Breast epithelium (tissue), 4 donors: ENCODE results near the gene MYMK. TPM values are rescaled to one million over a fixed set of nuclear protein-coding genes. Genes with fewer than 3 reads are reported as not detected.

ENCODE experiments used
- DNase-seq, 2 donors: peaks; one replicate each; pipeline ENCODE4 v3.0.0-alpha.2; 2019; ENCODE audit warnings: low spot score in 2 of 2
- H3K27ac ChIP-seq, 2 donors: fragments of 200-600 bp; sonication (generic) in 1 of 2; one replicate each; pipeline ENCODE4 v1.5.1; 2016 to 2019; ENCODE audit warnings: mild to moderate bottlenecking in 1 of 2
- H3K27me3 ChIP-seq, 2 donors: fragments of 200-600 bp; sonication (generic) in 1 of 2; one replicate each; pipeline versions ENCODE4 v1.5.1 to v1.6.0; 2017 to 2019; ENCODE audit warnings: control low read depth in 1 of 2, mild to moderate bottlenecking in 1 of 2
- H3K36me3 ChIP-seq: fragments of 200-600 bp; one replicate; pipeline ENCODE4 v1.5.1; 2019
- H3K4me1 ChIP-seq, 2 donors: fragments of 200-600 bp; sonication (generic); one replicate each; pipeline ENCODE4 v1.5.1; 2016 to 2019; ENCODE audit warnings: control low read depth in 1 of 2
- H3K4me3 ChIP-seq, 3 donors: fragments of 200-600 bp; sonication (generic); 1 replicate in 2 of 3; 2 replicates in 1 of 3; pipeline ENCODE4 v1.5.1; 2016 to 2019; ENCODE audit warnings: mild to moderate bottlenecking in 3 of 3, moderate library complexity in 2 of 3
- H3K9me3 ChIP-seq, 2 donors: fragments of 200-600 bp; sonication (generic) in 1 of 2; one replicate each; pipeline ENCODE4 v1.5.1; 2016 to 2019; ENCODE audit warnings: control low read depth in 1 of 2
- POLR2A ChIP-seq: fragments of 450-650 bp; IDR thresholded peaks from one replicate; pipeline ENCODE4 v1.6.1; 2016; ENCODE audit warnings: antibody characterized with exemption, mild to moderate bottlenecking, moderate library complexity
- POLR2AphosphoS5 ChIP-seq, 3 donors: sonication (generic); formaldehyde crosslinking; IDR thresholded peaks; one replicate each; pipeline ENCODE4 v1.6.1; 2017; ENCODE audit warnings: antibody characterized with exemption in 3 of 3
- intact Hi-C: fragments of 100-400 bp; cut with DNase I; formaldehyde crosslinking; loops from one replicate; pipeline ENCODE4 v1.15.1; 2023; ENCODE audit warnings: low total_unique reads
- total RNA-seq, 3 donors: library from RNA; depleted of rRNA; stranded (reverse); fragments of >200 nt; gene quantifications; one replicate each; pipeline ENCODE4 v1.1.0, GENCODE V29; 2016
- TF ChIP-seq, protein P1 (sequence below), 3 donors: fragments of 450-650 bp; IDR thresholded peaks; one replicate each; pipeline ENCODE4 v1.5.1; 2016 to 2017; ENCODE audit warnings: antibody characterized with exemption in 3 of 3, mild to moderate bottlenecking in 3 of 3, moderate library complexity in 3 of 3

MYMK gene
- total RNA-seq, 3 donors from 2014 or later: not detected

DNA sequence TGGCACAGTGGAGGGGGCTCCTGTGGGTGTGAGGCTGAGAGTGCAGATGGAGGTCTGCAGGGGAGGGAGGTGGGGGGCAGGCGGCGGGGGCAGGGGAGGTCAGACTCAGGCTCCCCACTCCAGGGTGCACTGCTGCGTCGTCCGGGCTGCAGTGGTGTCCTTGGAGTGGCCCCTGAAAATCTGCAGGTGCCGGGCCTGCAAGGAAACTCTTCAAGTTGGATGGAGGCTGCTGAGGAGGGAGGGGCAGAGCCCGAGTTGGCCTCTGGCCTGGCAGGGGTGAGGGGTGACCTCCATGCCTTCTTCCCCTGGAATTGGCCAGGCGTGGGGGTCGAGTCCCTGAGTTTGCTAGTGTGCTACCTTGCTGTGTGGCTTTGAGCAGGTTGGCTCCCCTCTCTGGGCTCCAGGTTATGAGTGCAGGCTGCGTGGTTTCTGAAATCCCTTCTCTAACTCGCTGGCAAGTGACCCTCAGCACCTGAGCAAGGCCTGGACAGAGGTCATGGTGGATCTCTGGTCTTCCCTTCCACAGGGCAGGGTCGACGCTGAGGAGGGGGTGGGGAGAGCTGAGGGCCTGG, 10.6 kb upstream of the MYMK start:
- H3K4me1 ChIP-seq: peaks cover 3 to 9% of the 10 kb centered on the region in 2 donors
- peaks cover 0 to 30% of the 10 kb centered on the region in 2 donors for H3K27me3 ChIP-seq
- TF ChIP-seq POLR2AphosphoS5 (IDR thresholded peaks at IDR 0.05) (no peak), POLR2A (no peak)
- TF ChIP-seq, protein P1, sequence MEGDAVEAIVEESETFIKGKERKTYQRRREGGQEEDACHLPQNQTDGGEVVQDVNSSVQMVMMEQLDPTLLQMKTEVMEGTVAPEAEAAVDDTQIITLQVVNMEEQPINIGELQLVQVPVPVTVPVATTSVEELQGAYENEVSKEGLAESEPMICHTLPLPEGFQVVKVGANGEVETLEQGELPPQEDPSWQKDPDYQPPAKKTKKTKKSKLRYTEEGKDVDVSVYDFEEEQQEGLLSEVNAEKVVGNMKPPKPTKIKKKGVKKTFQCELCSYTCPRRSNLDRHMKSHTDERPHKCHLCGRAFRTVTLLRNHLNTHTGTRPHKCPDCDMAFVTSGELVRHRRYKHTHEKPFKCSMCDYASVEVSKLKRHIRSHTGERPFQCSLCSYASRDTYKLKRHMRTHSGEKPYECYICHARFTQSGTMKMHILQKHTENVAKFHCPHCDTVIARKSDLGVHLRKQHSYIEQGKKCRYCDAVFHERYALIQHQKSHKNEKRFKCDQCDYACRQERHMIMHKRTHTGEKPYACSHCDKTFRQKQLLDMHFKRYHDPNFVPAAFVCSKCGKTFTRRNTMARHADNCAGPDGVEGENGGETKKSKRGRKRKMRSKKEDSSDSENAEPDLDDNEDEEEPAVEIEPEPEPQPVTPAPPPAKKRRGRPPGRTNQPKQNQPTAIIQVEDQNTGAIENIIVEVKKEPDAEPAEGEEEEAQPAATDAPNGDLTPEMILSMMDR (IDR thresholded peaks at IDR 0.05): no peak
- intact Hi-C loops: loop anchor here (10.0 kb wide), 1 partner anchor 179 kb away; no protein-coding TSS in a partner anchor
- peak overlapping the region; percentile 29 to 59 (median 40) for H3K4me3 ChIP-seq
- H3K27ac ChIP-seq: no peak overlapping the region
- DNase-seq: no peak
- H3K9me3 ChIP-seq: no peaks in the 10 kb centered on the region
- H3K36me3 ChIP-seq: no peaks in the 10 kb centered on the region

DNA sequence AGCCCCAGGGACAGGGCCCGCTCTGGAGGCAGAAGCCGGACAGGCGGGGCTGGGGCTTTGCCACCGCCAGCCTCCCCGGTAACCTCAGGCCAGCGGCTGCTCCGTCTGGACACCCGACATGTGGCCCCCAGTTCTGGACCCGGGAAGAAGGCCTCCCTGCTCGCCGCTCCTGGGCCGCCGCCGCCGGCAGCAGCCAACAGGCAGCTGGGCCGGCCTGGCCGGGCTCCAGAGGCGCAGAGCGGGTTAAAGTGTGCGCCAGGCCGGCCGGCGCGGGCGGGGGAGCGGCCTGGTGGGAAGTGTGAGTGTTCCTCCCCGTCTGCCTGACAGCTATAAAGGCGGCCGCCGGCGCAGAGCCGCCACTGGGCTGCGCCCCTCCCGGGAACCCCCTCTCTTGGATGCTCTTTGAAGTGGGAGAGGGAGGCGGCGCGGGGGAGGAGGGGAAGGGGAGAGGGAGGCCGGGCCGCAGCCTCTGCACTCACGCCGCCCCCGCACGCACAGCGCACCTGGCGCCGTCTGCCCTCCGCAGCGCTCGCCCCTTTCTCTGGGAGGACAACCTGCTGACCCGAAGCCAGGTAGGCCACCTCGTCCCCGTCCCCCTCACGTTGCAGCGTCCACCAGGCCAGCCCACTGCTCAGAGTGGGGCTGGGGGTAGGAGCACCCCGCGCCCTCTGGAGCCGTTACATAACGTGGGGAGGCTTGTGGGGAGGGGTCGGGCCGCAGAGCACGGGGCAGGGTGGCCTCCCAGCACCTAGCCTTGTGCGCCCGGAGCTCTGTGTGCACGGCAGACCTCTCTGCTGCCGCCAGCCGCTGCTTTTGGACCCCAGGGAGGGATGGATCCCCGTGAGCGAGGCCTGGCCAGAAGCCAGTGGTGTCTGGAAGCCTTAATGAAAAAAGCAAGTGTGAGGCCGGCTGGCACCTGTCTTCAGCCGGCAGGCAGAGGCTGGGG, 9.9 kb upstream of the MYMK start, which contains the start of gene ADAMTSL2:
ADAMTSL2 (plus strand) TSS at position 359 of the 946 bp plus-strand sequence. CDS start 2,009 bp downstream, outside the sequence.
- intact Hi-C loops: loop anchor here (10.0 kb wide), 1 partner anchor 180 kb away; no protein-coding TSS in a partner anchor

DNA sequence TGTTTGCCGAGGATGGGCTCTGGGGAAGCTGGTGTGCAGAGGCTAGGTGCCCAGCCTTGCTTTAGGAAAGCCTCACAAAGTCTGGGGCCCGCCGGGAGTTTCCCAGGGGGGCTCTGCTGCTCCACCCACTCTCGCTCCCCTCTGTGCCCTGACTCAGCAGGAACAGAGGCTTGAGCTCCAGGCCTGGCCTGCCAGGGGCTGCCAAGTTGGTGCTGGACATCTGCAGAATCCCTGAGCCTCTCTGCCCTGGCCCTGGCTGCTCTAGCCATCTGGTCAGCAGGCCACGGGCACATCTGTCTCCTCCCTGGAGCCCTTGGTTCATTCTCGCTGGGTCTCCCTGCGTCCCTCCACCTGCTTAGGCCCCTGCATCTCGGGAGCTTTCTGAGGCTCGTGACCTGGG, 9.1 kb upstream of the MYMK start:
- peaks cover 3 to 9% of the 10 kb centered on the region in 2 donors for H3K4me1 ChIP-seq
- TF ChIP-seq, protein P1 (IDR thresholded peaks at IDR 0.05): no peak
- no peak for TF ChIP-seq POLR2A
- TF ChIP-seq POLR2AphosphoS5 (IDR thresholded peaks at IDR 0.05): no peak
- intact Hi-C loops: loop anchor here (10.0 kb wide), 1 partner anchor 181 kb away; no protein-coding TSS in a partner anchor
- H3K27me3 ChIP-seq: peaks cover 0 to 45% of the 10 kb centered on the region in 2 donors
- no peak overlapping the region for H3K27ac ChIP-seq
- no peaks in the 10 kb centered on the region for H3K9me3 ChIP-seq
- no peak for DNase-seq
- H3K36me3 ChIP-seq: no peaks in the 10 kb centered on the region
- H3K4me3 ChIP-seq: peak overlapping the region in 2 of 3 donors; percentile 29 to 59

More for the DNA sequence above, 9.9 kb upstream of the MYMK start, which contains the start of gene ADAMTSL2:
- H3K27ac ChIP-seq: peak within 1 kb of the TSS in 1 of 2 donors; percentile 49
- DNase-seq: no peak
- H3K27me3 ChIP-seq: peaks cover 0 to 38% of the 10 kb centered on the region in 2 donors
- no peaks in the 10 kb centered on the region for H3K36me3 ChIP-seq
- TF ChIP-seq POLR2A: no peak
- no peak for TF ChIP-seq POLR2AphosphoS5 (IDR thresholded peaks at IDR 0.05)
- TF ChIP-seq, protein P1 (IDR thresholded peaks at IDR 0.05): no peak
- peaks cover 3 to 9% of the 10 kb centered on the region in 2 donors for H3K4me1 ChIP-seq
- H3K4me3 ChIP-seq: peak within 1 kb of the TSS; percentile 29 to 59 (median 40)
- no peaks in the 10 kb centered on the region for H3K9me3 ChIP-seq

DNA sequence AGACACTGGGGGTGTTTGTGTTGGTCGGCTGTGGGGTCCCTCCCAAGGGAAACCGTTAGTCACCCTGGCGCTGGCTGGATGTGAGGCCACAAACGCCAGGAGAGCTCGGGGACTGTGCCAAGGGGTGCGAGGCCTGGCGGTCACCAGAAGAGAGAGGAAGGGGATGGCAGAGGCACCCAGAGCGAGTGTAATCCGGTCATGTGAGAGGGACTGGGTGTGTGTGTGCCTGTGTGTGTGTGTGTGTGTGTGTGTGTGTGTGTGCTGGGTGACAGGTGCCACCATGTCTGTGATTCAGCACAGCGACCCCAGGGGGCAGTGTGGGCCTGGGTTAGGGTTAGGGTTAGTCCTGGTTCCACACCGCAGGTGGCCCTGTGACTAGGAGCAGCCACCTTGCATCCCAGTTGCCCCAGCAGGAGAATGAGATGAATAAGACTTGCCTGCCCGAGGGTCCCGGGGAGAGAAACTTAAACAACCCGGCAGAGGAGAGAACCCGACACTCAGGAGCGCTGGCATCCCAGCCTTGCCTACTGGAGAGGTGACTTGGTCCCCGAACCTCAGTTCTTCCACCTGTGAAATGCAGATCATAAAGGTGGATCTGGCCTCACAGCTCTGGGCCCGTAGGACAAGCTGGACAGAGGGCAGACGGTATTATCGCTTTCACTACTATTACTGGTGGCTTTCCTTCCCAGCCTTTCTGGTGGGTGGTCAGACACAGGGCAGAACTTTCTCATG, 8.3 kb upstream of the MYMK start:
- Histone ChIP-seq H3K4me3 (no peak overlapping the region), H3K36me3 (no peaks in the 10 kb centered on the region), H3K27ac (no peak overlapping the region), H3K4me1 (peaks cover 3 to 9% of the 10 kb centered on the region in 2 donors), H3K27me3 (peaks cover 0 to 52% of the 10 kb centered on the region in 2 donors), H3K9me3 (no peaks in the 10 kb centered on the region)
- intact Hi-C loops: loop anchor here (10.0 kb wide), 1 partner anchor 182 kb away; no protein-coding TSS in a partner anchor
- no peak for TF ChIP-seq POLR2AphosphoS5 (IDR thresholded peaks at IDR 0.05)
- TF ChIP-seq, protein P1 (IDR thresholded peaks at IDR 0.05): peak; percentile 35 to 62 (median 42)
- no peak for DNase-seq
